Parathyroid adenoma (tissue), 2 donors: Measurements from ENCODE around the gene TMEM213.

Experiments
- H2AFZ ChIP-seq: fragments of 300-600 bp; sonication (generic); one replicate; pipeline ENCODE4 v1.7.0; 2017; ENCODE audit warnings: antibody characterized with exemption, mild to moderate bottlenecking
- H3K27ac ChIP-seq: fragments of 300-600 bp; sonication (generic); one replicate; pipeline ENCODE4 v1.7.0; 2017
- H3K27me3 ChIP-seq: fragments of 300-600 bp; sonication (generic); one replicate; pipeline ENCODE4 v1.7.0; 2017; ENCODE audit warnings: low read length; ENCODE audit not compliant: control insufficient read depth, insufficient read depth
- H3K36me3 ChIP-seq: fragments of 300-600 bp; sonication (generic); one replicate; pipeline ENCODE4 v1.7.0; 2017; ENCODE audit warnings: low read length; ENCODE audit not compliant: control insufficient read depth, insufficient read depth
- H3K4me1 ChIP-seq: fragments of 300-600 bp; sonication (generic); one replicate; pipeline ENCODE4 v1.7.0; 2017; ENCODE audit warnings: control low read depth
- H3K4me2 ChIP-seq: fragments of 300-600 bp; sonication (generic); one replicate; pipeline ENCODE4 v1.7.0; 2017; ENCODE audit warnings: low read length
- H3K4me3 ChIP-seq: fragments of 300-600 bp; sonication (generic); one replicate; pipeline ENCODE4 v1.7.0; 2017; ENCODE audit warnings: low read depth, low read length
- H3K79me2 ChIP-seq: fragments of 300-600 bp; sonication (generic); one replicate; pipeline ENCODE4 v1.7.0; 2017; ENCODE audit warnings: control low read depth
- H3K9ac ChIP-seq: fragments of 300-600 bp; sonication (generic); one replicate; pipeline ENCODE4 v1.7.0; 2017; ENCODE audit warnings: mild to moderate bottlenecking
- H3K9me3 ChIP-seq: fragments of 300-600 bp; sonication (generic); one replicate; pipeline ENCODE4 v1.7.0; 2017; ENCODE audit warnings: low read length; ENCODE audit not compliant: control insufficient read depth
- TF ChIP-seq, protein P1 (sequence below): fragments of 300-600 bp; sonication (generic); IDR thresholded peaks from one replicate; pipeline ENCODE4 v1.7.0; 2017; ENCODE audit warnings: antibody characterized with exemption, mild to moderate bottlenecking
- donor health status: primary hyperparathyroidism.

TMEM213 gene

DNA sequence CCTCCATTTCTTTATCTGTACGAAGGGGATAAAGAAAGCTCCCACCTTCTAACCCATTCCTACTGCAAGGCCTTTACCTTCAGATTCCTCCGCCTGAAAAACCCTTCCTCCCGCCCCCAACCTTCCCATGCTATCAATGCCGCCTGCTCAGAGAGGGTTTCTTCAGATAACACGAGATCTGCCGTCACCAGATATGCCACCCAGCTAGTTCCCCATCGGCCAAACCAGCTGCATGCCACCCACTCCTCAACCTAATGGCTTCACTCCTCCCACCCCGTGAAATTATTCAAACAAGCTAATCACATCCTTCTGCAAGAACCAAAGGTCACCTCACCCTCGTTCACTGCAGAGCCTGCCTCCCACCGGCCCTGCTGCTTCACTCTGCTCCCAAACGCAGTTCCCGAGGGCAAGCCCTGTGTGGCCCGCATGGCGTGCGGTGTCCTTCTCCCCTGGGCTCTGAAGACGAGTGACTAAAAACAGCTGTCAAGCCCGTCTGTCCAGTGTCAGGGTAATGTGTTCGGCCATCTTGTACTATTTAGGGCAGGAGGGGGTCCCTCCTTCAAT, 46.8 kb upstream of the TMEM213 start:
- Histone ChIP-seq H2AFZ (no peak overlapping the region), H3K4me1 (peaks cover 61% of the 10 kb centered on the region), H3K4me3 (no peak overlapping the region), H3K27ac (no peak overlapping the region), H3K9me3 (no peaks in the 10 kb centered on the region), H3K79me2 (no peaks in the 10 kb centered on the region), H3K4me2 (no peak overlapping the region), H3K27me3 (no peaks in the 10 kb centered on the region), H3K36me3 (no peaks in the 10 kb centered on the region), H3K9ac (no peak overlapping the region)
- TF ChIP-seq, protein P1, sequence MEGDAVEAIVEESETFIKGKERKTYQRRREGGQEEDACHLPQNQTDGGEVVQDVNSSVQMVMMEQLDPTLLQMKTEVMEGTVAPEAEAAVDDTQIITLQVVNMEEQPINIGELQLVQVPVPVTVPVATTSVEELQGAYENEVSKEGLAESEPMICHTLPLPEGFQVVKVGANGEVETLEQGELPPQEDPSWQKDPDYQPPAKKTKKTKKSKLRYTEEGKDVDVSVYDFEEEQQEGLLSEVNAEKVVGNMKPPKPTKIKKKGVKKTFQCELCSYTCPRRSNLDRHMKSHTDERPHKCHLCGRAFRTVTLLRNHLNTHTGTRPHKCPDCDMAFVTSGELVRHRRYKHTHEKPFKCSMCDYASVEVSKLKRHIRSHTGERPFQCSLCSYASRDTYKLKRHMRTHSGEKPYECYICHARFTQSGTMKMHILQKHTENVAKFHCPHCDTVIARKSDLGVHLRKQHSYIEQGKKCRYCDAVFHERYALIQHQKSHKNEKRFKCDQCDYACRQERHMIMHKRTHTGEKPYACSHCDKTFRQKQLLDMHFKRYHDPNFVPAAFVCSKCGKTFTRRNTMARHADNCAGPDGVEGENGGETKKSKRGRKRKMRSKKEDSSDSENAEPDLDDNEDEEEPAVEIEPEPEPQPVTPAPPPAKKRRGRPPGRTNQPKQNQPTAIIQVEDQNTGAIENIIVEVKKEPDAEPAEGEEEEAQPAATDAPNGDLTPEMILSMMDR: no peak

DNA sequence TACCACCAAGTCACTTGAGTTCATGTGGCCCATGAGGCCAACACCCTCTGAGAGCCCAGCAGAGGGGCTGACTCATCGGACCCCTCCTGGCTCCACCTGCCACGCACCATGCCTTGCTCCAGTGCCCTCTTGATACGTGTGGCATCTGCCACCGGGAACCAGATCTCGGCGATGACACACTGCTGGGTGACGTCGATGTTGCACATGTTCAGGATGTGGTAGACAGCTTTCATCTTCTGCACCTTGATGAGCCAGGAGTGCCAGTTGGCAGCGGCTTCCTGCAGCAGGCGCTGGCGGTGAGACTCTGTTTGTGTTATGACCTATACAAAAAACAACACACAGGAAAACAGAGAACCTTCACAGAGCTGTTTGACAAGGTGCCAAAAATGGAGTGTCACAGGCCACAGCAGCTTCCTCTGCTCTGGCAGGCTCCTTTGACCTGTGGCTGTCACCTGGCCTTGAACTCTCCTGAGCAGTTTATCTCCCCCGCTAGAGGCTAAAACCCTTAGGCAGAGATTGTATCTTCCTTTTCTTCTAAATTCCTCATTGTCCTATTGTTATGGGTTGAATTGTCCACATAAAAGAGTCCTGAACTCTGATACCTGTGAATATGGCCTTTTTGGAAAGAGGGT, 45.2 kb upstream of the TMEM213 start:
- Histone ChIP-seq H3K27ac (peak overlapping the region; percentile 55), H3K4me1 (peaks cover 57% of the 10 kb centered on the region), H3K4me3 (no peak overlapping the region), H3K27me3 (no peaks in the 10 kb centered on the region), H2AFZ (peak overlapping the region; percentile 68), H3K9ac (no peak overlapping the region), H3K4me2 (no peak overlapping the region), H3K36me3 (no peaks in the 10 kb centered on the region), H3K79me2 (no peaks in the 10 kb centered on the region), H3K9me3 (no peaks in the 10 kb centered on the region)
- TF ChIP-seq, protein P1: no peak

DNA sequence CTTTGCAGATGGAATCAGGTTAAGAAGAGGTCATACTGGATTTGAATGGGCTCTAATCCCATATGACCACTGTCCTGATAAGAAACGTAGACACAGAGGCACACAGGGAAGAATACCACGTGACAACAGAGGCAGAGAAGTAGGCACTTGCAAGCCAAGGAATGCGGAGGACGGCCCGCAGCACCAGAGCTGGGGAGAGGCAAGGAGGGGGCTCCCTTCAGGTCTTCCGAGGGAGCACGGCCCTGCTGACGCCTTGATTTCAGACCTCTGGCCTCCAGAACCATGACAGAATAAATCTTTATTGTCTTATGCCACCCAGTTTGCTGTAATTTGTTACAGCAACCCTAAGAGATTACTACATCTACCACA, 44.7 kb upstream of the TMEM213 start:
- TF ChIP-seq, protein P1: no peak
- H3K4me1 ChIP-seq: peaks cover 56% of the 10 kb centered on the region
- no peak overlapping the region for H3K4me2 ChIP-seq
- no peaks in the 10 kb centered on the region for H3K9me3 ChIP-seq
- peak overlapping the region; percentile 55 for H3K27ac ChIP-seq
- H3K9ac ChIP-seq: no peak overlapping the region
- no peak overlapping the region for H3K4me3 ChIP-seq
- H3K36me3 ChIP-seq: no peaks in the 10 kb centered on the region
- H3K79me2 ChIP-seq: no peaks in the 10 kb centered on the region
- peak overlapping the region; percentile 68 for H2AFZ ChIP-seq
- no peaks in the 10 kb centered on the region for H3K27me3 ChIP-seq

DNA sequence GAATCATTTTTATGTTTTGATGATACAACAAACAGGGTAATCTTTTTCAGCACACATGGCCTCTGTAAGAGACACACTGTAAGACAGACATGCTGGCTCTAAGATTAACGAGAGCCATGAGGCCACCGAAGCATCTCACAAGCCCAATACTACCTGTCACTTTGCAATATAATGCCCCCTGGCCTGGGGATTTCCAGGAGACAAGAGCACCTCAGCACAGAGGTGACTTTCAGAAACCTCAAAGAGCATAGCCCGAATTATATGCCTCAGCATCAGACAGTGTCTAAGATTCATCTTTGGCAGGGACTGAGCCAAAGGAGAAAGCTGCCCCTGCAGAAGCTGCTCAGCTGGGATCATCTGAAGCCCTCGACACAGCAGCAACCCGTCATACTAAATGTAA, 44.2 kb upstream of the TMEM213 start:
- TF ChIP-seq, protein P1: no peak

DNA sequence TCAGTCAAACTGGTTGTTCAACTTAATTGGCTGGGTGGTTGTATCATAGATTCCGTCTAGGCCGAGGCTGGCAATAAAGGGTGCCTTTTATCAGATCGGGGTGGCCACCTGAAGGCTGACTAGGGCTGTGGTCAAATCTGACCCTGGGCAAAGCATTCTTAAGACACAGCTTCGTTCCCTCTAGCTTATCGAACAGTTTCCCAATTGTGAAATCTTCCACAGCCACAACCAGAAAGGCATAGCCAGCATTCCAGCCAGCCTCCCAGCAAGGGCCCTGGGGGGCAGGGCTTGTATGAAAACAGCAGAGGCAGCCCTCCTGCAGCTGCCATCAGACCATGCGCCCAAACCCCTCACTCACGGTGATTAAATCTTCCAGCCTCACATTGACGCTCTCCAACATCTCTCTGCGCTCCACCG, 42.5 kb upstream of the TMEM213 start:
- Histone ChIP-seq H3K27ac (peak overlapping the region; percentile 80), H3K4me1 (peaks cover 41% of the 10 kb centered on the region), H3K79me2 (no peaks in the 10 kb centered on the region), H2AFZ (peak overlapping the region; percentile 87), H3K36me3 (no peaks in the 10 kb centered on the region), H3K9ac (no peak overlapping the region), H3K4me3 (no peak overlapping the region), H3K4me2 (no peak overlapping the region), H3K9me3 (no peaks in the 10 kb centered on the region), H3K27me3 (no peaks in the 10 kb centered on the region)
- TF ChIP-seq, protein P1: no peak

More for the DNA sequence above, 44.2 kb upstream of the TMEM213 start:
- no peaks in the 10 kb centered on the region for H3K9me3 ChIP-seq
- H3K27ac ChIP-seq: peak overlapping the region; percentile 55
- H3K4me3 ChIP-seq: no peak overlapping the region
- H3K36me3 ChIP-seq: no peaks in the 10 kb centered on the region
- H3K79me2 ChIP-seq: no peaks in the 10 kb centered on the region
- H3K27me3 ChIP-seq: no peaks in the 10 kb centered on the region
- H3K9ac ChIP-seq: no peak overlapping the region
- H3K4me1 ChIP-seq: peaks cover 56% of the 10 kb centered on the region
- peak overlapping the region; percentile 68 for H2AFZ ChIP-seq
- no peak overlapping the region for H3K4me2 ChIP-seq
